ENCODE results near the gene CDC34. TPM values are rescaled to one million over a fixed set of nuclear protein-coding genes. Genes with fewer than 3 reads are reported as not detected.

Gene CDC34
- total RNA-seq, 1 donor from 2014 or later: 52.8 TPM

DNA sequence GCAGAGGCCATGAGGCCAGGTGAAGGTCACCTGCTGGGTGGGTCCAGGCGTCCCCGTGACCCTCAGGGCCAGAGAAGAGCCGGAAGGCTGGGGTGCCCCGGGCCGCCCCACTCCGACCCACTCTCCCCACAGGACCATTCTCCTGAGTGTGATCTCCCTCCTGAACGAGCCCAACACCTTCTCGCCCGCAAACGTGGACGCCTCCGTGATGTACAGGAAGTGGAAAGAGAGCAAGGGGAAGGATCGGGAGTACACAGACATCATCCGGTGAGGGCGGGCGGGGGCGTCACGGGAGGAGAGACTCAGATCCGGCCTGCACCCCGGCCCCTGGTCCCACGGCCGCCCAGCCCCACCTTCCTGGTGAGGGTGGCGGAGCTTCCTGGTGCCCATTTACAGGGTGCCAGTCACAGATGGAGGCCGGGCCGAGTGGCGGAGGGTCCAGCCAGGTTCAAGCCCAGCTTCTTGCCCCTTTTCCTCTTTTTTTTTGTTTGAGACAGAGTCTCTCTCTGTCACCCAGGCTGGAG is 5.4 kb downstream of the CDC34 start:
- H3K4me3 Mint-ChIP-seq: no peak overlapping the region
- intact Hi-C loops (cut with micrococcal nuclease): no loop called here
- H3K36me3 Mint-ChIP-seq (ENCODE audit: low read depth): peaks cover 13% of the 10 kb centered on the region
- no peak overlapping the region for H3K27ac Mint-ChIP-seq
- no peak for DNase-seq
- H3K9me3 Mint-ChIP-seq: no peaks in the 10 kb centered on the region
- peaks cover 11% of the 10 kb centered on the region for H3K4me1 Mint-ChIP-seq
- no peaks in the 10 kb centered on the region for H3K27me3 Mint-ChIP-seq

DNA sequence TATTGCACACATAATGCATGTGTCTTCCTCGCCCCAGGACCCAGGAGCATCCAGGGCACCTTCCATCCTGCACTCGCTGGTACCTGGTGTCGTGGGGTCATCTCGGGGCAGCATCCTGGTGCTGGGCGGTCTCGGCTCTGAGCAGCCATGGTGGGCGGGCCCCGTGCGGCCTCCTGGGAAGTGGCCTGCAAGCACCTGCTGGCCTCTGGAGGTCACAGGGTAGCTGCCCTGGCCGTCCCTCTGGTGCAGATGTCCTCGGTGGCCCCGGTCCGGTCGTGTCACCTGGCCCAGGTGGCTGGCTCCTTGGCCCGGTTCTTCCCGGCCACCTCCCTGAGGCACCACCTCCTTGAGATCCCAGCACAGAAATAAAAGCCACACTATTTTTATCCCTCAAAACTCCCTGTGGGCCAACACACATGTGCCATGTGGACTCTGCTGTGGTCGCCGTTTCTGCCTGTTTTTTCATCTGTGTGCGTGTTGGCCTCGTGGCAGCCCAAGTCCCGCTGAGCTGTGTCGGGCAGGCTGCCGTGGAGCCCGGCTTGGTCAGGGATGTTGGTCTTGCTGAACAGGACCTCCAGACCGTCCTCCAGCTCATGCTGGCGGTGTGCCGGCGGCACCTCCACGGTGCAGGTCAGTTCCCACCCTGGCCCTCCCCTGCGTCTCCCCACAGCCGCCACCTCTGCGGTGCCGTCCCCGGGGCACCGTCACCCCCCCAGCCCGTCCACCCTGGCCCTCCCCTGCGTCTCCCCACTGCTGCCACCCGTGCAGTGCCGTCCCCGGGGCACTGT is 7.3 kb downstream of the CDC34 start:
- H3K9me3 Mint-ChIP-seq: no peaks in the 10 kb centered on the region
- peaks cover 8% of the 10 kb centered on the region for H3K4me1 Mint-ChIP-seq
- no peak overlapping the region for H3K27ac Mint-ChIP-seq
- intact Hi-C loops (cut with micrococcal nuclease): no loop called here
- no peak for DNase-seq
- H3K4me3 Mint-ChIP-seq: no peak overlapping the region
- H3K27me3 Mint-ChIP-seq: no peaks in the 10 kb centered on the region
- H3K36me3 Mint-ChIP-seq (ENCODE audit: low read depth): peaks cover 15% of the 10 kb centered on the region

- intact Hi-C loops (cut with micrococcal nuclease): no loop called here
- no peaks in the 10 kb centered on the region for H3K27me3 Mint-ChIP-seq
- peaks cover 12% of the 10 kb centered on the region for H3K4me1 Mint-ChIP-seq
Observed at GRCh38 chr19:539429-540030, 8.0 kb downstream of the CDC34 start.

DNA sequence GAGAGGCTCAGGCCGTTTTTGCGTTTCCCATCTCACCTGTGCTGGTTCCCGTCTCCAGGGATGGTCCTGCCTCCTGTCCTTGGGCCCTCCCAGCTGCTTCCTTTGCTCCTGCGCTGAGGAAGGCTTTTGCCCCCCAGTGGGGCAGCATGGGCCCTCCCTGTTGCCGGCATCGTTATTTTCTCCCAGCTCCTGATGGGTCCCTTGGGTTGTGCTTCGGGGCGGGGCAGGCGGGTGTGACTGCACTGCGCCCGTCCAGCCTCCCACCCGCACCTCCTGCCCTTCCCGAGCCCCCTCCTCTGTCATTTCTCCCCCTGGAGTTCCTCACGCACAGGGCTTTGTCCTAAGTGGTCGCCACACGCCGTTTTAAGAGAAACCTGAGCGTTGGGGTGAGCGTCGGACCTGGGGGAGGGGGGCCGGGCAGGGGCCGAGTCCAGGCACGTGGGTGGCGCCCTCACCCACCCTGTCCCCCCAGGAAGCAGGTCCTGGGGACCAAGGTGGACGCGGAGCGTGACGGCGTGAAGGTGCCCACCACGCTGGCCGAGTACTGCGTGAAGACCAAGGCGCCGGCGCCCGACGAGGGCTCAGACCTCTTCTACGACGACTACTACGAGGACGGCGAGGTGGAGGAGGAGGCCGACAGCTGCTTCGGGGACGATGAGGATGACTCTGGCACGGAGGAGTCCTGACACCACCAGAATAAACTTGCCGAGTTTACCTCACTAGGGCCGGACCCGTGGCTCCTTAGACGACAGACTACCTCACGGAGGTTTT is 9.5 kb downstream of the CDC34 start:
- Mint-ChIP-seq H3K9me3 (no peaks in the 10 kb centered on the region), H3K36me3 (ENCODE audit: low read depth) (peaks cover 16% of the 10 kb centered on the region), H3K27ac (no peak overlapping the region), H3K4me3 (no peak overlapping the region), H3K4me1 (peaks cover 18% of the 10 kb centered on the region), H3K27me3 (no peaks in the 10 kb centered on the region)
- intact Hi-C loops (cut with micrococcal nuclease): no loop called here
- DNase-seq: no peak

More at GRCh38 chr19:539429-540030, 8.0 kb downstream of the CDC34 start:
- no peak overlapping the region for H3K27ac Mint-ChIP-seq
- H3K4me3 Mint-ChIP-seq: no peak overlapping the region
- no peaks in the 10 kb centered on the region for H3K9me3 Mint-ChIP-seq
- peaks cover 16% of the 10 kb centered on the region for H3K36me3 Mint-ChIP-seq (ENCODE audit: low read depth)
- DNase-seq: no peak

DNA sequence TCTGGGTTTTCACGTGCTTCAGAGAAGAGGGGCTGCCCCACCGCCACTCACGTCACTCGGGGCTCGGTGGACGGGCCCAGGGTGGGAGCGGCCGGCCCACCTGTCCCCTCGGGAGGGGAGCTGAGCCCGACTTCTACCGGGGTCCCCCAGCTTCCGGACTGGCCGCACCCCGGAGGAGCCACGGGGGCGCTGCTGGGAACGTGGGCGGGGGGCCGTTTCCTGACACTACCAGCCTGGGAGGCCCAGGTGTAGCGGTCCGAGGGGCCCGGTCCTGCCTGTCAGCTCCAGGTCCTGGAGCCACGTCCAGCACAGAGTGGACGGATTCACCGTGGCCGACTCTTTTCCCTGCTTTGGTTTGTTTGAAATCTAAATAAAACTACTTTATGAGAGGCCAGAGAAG is 10.1 kb downstream of the CDC34 start:
- intact Hi-C loops (cut with micrococcal nuclease): no loop called here
- no peaks in the 10 kb centered on the region for H3K27me3 Mint-ChIP-seq
- peaks cover 16% of the 10 kb centered on the region for H3K36me3 Mint-ChIP-seq (ENCODE audit: low read depth)
- DNase-seq: no peak
- H3K27ac Mint-ChIP-seq: no peak overlapping the region
- no peak overlapping the region for H3K4me3 Mint-ChIP-seq
- no peaks in the 10 kb centered on the region for H3K9me3 Mint-ChIP-seq
- peaks cover 18% of the 10 kb centered on the region for H3K4me1 Mint-ChIP-seq

- Mint-ChIP-seq H3K27me3 (no peaks in the 10 kb centered on the region), H3K4me1 (peaks cover 18% of the 10 kb centered on the region), H3K27ac (no peak overlapping the region), H3K9me3 (no peaks in the 10 kb centered on the region), H3K4me3 (no peak overlapping the region), H3K36me3 (ENCODE audit: low read depth) (peaks cover 14% of the 10 kb centered on the region)
- intact Hi-C loops (cut with micrococcal nuclease): no loop called here
- no peak for DNase-seq
Observed at GRCh38 chr19:542173-542866, 10.8 kb downstream of the CDC34 start.

- intact Hi-C loops (cut with micrococcal nuclease): no loop called here
- Mint-ChIP-seq H3K36me3 (ENCODE audit: low read depth) (peaks cover 12% of the 10 kb centered on the region), H3K27ac (peak within 1 kb of the TSS; percentile 88), H3K4me3 (peak within 1 kb of the TSS; percentile 87), H3K27me3 (no peaks in the 10 kb centered on the region), H3K9me3 (no peaks in the 10 kb centered on the region), H3K4me1 (peaks cover 18% of the 10 kb centered on the region)
- DNase-seq: peak; percentile 94
Observed at GRCh38 chr19:543910-544608, 12.5 kb downstream of the CDC34 start, which contains the start of gene GZMM. TSS of gene GZMM (plus strand) at chr19:544053. CDS start at chr19:544072, 19 bp downstream.

- peaks cover 18% of the 10 kb centered on the region for H3K4me1 Mint-ChIP-seq
- H3K27me3 Mint-ChIP-seq: no peaks in the 10 kb centered on the region
- no peak overlapping the region for H3K4me3 Mint-ChIP-seq
- no peak for DNase-seq
- H3K27ac Mint-ChIP-seq: no peak overlapping the region
- no peaks in the 10 kb centered on the region for H3K9me3 Mint-ChIP-seq
- intact Hi-C loops (cut with micrococcal nuclease): no loop called here
- H3K36me3 Mint-ChIP-seq (ENCODE audit: low read depth): peaks cover 11% of the 10 kb centered on the region
Observed at GRCh38 chr19:547117-547516, 15.6 kb downstream of the CDC34 start.

DNA sequence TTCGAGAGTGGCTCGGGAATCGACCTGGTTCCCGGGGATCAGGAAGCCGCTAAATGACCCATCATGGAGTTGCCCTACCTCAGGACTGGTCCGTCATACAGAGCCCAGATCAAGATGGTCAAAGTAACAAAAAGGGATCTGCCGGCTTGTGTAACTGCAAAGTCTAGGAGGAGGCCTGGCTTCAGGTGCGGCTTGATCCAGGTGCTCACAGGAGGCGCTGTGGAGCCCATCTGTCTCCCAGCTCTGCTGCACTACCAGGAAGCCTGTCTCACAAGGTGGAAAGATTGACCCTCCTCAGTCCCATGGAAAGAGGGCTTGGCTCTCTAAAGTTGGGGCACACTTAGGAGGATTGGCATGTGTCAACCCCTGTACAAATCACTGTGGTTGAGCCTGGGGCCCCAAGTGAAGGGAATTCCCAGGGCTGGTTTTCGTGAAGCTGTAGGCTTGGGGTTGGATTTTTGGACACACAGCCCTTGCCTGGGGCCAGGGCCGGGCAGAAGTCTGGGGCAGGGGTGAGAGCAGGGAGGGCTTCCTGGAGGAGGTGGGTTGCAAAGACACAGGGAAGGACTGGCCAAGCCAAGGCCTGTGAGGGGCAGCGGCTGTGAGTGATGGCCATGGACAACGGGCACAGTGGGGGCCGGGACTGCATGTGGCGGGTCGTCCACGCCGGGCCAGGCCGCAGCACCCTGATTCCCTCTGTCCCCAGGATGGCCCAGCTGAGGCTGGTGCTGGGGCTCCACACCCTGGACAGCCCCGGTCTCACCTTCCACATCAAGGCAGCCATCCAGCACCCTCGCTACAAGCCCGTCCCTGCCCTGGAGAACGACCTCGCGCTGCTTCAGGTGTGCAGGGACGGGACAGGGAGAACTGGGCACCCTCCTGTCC is 16.5 kb downstream of the CDC34 start:
- Mint-ChIP-seq H3K27ac (no peak overlapping the region), H3K9me3 (no peaks in the 10 kb centered on the region), H3K36me3 (ENCODE audit: low read depth) (peaks cover 11% of the 10 kb centered on the region), H3K4me3 (no peak overlapping the region), H3K27me3 (no peaks in the 10 kb centered on the region), H3K4me1 (peaks cover 18% of the 10 kb centered on the region)
- DNase-seq: no peak
- intact Hi-C loops (cut with micrococcal nuclease): no loop called here

DNA sequence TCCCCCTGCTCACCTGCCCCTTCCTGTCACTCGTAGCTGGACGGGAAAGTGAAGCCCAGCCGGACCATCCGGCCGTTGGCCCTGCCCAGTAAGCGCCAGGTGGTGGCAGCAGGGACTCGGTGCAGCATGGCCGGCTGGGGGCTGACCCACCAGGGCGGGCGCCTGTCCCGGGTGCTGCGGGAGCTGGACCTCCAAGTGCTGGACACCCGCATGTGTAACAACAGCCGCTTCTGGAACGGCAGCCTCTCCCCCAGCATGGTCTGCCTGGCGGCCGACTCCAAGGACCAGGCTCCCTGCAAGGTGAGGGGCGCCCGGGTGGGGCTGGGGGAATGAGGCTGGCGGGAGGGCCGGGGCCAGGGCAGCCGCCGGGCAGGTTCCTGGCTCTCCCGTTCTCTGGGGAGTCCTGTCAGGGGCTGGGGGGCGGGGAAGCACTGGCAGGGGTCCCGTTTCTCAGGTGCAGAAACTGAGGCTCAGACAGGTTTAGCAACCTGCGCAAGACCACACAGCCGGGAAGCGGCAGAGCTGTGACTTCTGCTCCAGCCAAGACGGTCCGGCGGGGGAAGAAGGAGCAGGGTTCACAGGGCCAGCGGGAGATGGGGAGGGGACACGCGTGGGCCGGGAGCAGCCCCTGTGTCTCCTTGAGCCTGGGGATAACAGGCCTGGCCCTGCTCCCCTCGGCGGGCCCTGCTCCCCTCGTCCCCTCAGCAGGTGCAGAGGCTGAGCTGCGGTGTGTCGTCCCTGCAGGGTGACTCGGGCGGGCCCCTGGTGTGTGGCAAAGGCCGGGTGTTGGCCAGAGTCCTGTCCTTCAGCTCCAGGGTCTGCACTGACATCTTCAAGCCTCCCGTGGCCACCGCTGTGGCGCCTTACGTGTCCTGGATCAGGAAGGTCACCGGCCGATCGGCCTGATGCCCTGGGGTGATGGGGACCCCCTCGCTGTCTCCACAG is 17.6 kb downstream of the CDC34 start:
- H3K27ac Mint-ChIP-seq: no peak overlapping the region
- intact Hi-C loops (cut with micrococcal nuclease): no loop called here
- H3K4me3 Mint-ChIP-seq: no peak overlapping the region
- no peaks in the 10 kb centered on the region for H3K27me3 Mint-ChIP-seq
- DNase-seq: no peak
- H3K36me3 Mint-ChIP-seq (ENCODE audit: low read depth): peaks cover 7% of the 10 kb centered on the region
- H3K9me3 Mint-ChIP-seq: no peaks in the 10 kb centered on the region
- peaks cover 10% of the 10 kb centered on the region for H3K4me1 Mint-ChIP-seq

DNA sequence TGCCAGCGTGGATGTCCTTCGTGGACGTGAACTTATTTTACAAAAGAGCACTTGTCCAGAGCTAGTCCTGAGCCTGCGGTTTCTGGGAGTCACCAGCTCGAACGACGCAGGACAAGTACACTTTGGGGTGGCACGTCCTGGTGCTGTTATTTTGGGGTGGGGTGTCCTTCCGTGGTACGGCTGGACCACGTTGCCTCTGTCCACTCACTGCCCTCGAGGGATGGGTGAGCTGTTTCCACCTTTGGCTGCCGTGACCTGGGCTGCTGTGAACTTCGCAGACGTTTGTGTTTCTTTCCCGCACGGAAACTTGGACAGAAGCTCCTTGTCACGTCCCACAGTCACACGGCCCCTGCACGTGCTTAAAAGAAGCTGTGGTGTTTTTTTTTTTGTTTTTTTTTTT is 23.3 kb downstream of the CDC34 start:
- no peak overlapping the region for H3K4me3 Mint-ChIP-seq

GRCh38 chr19:555474-555808 is 23.9 kb downstream of the CDC34 start:
- no peaks in the 10 kb centered on the region for H3K9me3 Mint-ChIP-seq
- no peak overlapping the region for H3K27ac Mint-ChIP-seq
- peaks cover 2% of the 10 kb centered on the region for H3K4me1 Mint-ChIP-seq
- no peaks in the 10 kb centered on the region for H3K36me3 Mint-ChIP-seq (ENCODE audit: low read depth)
- no peaks in the 10 kb centered on the region for H3K27me3 Mint-ChIP-seq
- H3K4me3 Mint-ChIP-seq: no peak overlapping the region
- no peak for DNase-seq
- intact Hi-C loops (cut with micrococcal nuclease): no loop called here

More for the DNA sequence above, 23.3 kb downstream of the CDC34 start:
- H3K4me1 Mint-ChIP-seq: peaks cover 2% of the 10 kb centered on the region
- H3K27ac Mint-ChIP-seq: no peak overlapping the region
- DNase-seq: no peak
- intact Hi-C loops (cut with micrococcal nuclease): no loop called here
- no peaks in the 10 kb centered on the region for H3K36me3 Mint-ChIP-seq (ENCODE audit: low read depth)
- H3K27me3 Mint-ChIP-seq: no peaks in the 10 kb centered on the region
- no peaks in the 10 kb centered on the region for H3K9me3 Mint-ChIP-seq

All from activated CD4-positive, alpha-beta T cell treated with anti-CD3 and anti-CD28 coated beads, Interleukin-2, amount 10 ng/mL, durations not matched to agents 24 days and 14 days (primary cell).